Measurements from ENCODE around the gene DNAJC1.

The DNAJC1 gene

DNA sequence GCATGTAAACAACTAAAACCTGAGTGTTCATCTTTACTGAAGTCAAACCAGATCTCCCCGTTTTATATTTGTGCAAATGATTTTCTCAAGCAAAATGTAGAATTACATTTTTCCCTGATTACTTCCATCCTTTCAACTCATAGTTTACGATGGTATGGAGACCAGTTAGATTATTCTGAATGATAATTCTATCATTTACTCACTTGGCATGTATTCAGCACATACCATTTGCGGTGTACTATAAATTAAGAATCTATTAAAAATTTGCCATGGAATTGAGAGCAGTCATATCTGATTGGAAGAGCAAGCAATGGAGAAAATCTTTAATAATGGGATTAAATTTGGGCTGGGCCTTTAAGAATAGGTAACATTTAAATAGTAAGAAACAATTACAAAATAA, 22.4 kb downstream of the DNAJC1 start:
- TF ChIP-seq ZFX (IDR thresholded peaks at IDR 0.05; ENCODE audit: borderline replicate concordance): no peak
- TF ChIP-seq, protein P1, sequence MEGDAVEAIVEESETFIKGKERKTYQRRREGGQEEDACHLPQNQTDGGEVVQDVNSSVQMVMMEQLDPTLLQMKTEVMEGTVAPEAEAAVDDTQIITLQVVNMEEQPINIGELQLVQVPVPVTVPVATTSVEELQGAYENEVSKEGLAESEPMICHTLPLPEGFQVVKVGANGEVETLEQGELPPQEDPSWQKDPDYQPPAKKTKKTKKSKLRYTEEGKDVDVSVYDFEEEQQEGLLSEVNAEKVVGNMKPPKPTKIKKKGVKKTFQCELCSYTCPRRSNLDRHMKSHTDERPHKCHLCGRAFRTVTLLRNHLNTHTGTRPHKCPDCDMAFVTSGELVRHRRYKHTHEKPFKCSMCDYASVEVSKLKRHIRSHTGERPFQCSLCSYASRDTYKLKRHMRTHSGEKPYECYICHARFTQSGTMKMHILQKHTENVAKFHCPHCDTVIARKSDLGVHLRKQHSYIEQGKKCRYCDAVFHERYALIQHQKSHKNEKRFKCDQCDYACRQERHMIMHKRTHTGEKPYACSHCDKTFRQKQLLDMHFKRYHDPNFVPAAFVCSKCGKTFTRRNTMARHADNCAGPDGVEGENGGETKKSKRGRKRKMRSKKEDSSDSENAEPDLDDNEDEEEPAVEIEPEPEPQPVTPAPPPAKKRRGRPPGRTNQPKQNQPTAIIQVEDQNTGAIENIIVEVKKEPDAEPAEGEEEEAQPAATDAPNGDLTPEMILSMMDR (IDR thresholded peaks at IDR 0.05): no peak

DNA sequence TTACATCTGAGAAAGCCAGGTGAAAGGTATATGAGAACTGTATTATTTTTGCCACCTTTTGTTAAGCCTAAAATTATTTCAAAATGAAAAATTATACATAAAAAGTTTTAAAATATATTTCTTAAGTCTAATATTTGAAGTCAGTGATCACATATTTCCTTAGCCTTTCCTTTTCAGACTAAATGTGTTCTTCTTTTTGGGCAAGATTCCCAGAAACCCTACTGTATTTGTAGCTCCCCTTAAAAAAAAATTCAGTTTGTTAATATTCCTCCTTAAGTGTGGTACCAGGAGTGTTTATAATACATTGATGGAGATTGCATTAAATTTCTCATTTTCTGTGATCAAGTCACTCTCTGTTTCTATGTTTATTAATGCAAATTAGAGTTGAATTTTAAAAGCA, 22.8 kb downstream of the DNAJC1 start:
- no peak overlapping the region for H3K27ac ChIP-seq
- no peak for TF ChIP-seq ZFX (IDR thresholded peaks at IDR 0.05; ENCODE audit: borderline replicate concordance)
- TF ChIP-seq, protein P1 (IDR thresholded peaks at IDR 0.05): no peak

More for the DNA sequence above, 22.4 kb downstream of the DNAJC1 start:
- H3K27ac ChIP-seq: no peak overlapping the region

DNA sequence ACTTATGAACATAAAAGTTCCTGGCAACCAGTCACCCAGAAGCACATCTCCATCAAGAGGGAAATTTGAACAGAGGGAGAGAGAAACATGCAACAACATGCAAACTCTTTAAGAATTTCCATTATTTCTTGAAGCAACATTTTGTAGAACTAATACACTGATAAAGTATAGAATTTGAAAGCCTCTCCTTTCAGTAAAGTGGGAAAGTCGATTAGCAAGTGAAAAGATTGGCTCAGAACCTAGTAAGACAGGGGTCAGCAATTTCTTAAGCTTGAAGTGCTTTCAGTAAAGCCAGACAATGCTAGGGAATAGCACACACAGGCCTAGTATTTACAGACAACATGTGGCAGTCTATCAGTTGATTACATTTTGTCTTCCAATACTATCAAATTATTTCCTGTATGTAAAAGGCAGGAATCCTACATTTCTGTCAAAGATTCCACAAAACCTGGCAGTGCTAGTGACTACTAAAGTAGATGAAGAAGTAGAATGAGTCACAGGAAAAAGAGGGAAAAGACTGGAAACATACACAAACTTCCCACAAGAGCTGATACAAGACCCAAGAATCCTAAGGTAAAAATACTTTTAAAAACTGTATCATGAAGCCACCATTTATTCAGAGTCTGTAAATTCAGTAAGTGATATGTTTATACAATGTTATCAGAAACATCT, 25.2 kb downstream of the DNAJC1 start:
- TF ChIP-seq, protein P1 (IDR thresholded peaks at IDR 0.05): no peak
- no peak for TF ChIP-seq ZFX (IDR thresholded peaks at IDR 0.05; ENCODE audit: borderline replicate concordance)
- H3K27ac ChIP-seq: no peak overlapping the region

DNA sequence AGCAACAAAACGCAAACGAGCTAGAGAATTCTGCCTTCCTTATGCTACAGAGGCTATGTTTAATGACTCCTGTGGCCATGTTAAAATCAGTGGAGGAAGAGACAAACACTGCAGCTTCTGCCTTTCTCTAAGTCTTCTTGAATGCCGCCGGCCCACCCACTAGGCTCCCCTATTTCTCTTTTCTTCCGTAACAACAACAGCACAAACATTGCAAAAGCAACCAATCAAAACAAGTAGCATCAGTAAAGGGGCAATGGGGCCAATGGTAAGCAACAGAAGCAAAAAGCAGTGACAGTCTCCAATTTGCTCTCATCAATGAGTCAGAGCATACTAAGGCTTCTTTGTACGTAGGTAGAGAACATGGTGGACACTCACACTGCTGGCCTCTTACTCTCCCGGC, 26.8 kb downstream of the DNAJC1 start:
- TF ChIP-seq ZFX (IDR thresholded peaks at IDR 0.05; ENCODE audit: borderline replicate concordance): no peak
- no peak overlapping the region for H3K27ac ChIP-seq

DNA sequence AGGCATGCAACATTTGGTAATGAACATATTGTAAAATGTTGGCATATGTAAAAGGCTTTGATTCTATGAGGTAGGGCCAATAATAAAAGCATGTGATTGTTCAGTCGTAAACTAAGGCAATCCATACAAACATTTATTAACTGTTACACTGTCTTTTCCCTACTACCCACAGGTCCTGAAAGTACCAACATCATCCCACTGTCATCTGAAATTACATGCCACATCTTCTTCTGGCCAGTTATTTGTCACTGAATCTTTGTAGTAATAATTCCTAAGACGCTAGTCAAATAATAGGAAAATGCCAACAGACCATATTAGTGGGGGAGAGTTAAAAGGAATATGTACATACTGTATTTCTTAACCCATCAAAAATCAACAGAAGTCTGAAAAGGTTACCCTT, 27.2 kb downstream of the DNAJC1 start:
- H3K27ac ChIP-seq: no peak overlapping the region
- TF ChIP-seq, protein P1 (IDR thresholded peaks at IDR 0.05): no peak
- TF ChIP-seq ZFX (IDR thresholded peaks at IDR 0.05; ENCODE audit: borderline replicate concordance): no peak

DNA sequence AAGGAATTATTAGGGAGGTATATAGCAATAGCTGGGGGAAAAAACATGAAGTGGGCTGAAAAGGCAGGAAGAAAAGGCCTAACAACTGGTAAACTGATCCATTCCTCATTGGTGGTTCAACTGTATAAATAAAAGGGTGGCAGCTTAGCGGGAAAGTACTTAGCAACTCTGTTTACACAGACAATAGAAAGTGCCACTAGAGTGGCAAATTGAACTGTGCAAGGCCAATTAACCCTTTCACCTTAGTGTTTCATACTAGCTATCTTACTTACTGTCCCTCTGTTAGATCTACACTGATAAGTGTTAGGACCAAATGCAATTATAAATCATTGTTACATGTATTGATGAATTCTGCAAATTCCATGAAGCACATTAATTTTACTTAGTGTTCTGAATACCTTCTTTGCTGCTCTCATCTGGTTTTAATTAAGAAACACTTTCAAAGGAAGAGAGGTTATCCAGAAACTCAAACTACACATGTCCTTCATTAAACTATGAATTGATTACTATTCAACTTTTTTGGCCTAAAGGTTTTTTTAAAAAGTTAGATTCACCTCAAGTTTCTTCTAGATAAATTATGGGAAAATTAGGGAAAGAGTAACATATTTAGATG, 28.0 kb downstream of the DNAJC1 start:
- no peak overlapping the region for H3K27ac ChIP-seq
- TF ChIP-seq, protein P1 (IDR thresholded peaks at IDR 0.05): no peak
- no peak for TF ChIP-seq ZFX (IDR thresholded peaks at IDR 0.05; ENCODE audit: borderline replicate concordance)

DNA sequence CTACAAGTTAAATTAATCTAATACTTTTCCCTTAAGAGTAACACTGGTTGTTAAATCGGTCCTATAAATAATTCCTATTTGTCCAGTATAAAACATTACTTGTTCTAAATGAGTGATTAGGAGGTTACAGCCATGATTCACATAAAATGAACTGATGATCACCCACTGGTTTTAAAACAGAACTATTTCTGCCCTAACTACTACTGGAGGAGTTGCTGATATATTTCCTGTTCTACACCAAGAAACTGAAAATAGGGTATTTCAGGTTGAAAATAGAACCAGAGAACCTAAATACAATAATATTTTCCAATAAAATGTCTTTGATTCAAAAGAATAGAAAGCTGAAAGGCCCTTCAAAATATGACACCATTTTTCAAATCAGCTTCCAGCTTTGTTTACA, 30.9 kb downstream of the DNAJC1 start:
- TF ChIP-seq ZFX (IDR thresholded peaks at IDR 0.05; ENCODE audit: borderline replicate concordance): no peak
- TF ChIP-seq, protein P1 (IDR thresholded peaks at IDR 0.05): no peak
- H3K27ac ChIP-seq: no peak overlapping the region

Measured in 22Rv1 (cell line).